ENCODE results near the gene MRNIP.
"Not testable (repeated sequence)": the region's sequence is repeated elsewhere in the genome, so short reads cannot be mapped to it uniquely, and the experiment has no call there.

MRNIP gene

GRCh38 chr5:179887802-179888201 lies 29.2 kb upstream of the MRNIP start:
- DNase-seq = no peak

GRCh38 chr5:179887095-179887494 lies 28.5 kb upstream of the MRNIP start:
- DNase-seq = no peak

- DNase-seq = no peak
Observed at GRCh38 chr5:179886190-179886911, 27.7 kb upstream of the MRNIP start.

- DNase-seq = no peak
Observed at GRCh38 chr5:179885491-179886090, 27.0 kb upstream of the MRNIP start.

- DNase-seq = no peak
Observed at GRCh38 chr5:179883163-179883562, 24.5 kb upstream of the MRNIP start.

- no peak for DNase-seq
Observed at GRCh38 chr5:179882338-179882737, 23.7 kb upstream of the MRNIP start.

GRCh38 chr5:179880848-179881590 lies 22.4 kb upstream of the MRNIP start:
- DNase-seq = no peak

GRCh38 chr5:179880066-179880650 lies 21.5 kb upstream of the MRNIP start:
- no peak for DNase-seq

GRCh38 chr5:179879690-179880010 lies 21.0 kb upstream of the MRNIP start:
- no peak for DNase-seq

GRCh38 chr5:179879003-179879689 lies 20.5 kb upstream of the MRNIP start:
- no peak for DNase-seq

- DNase-seq = peak; percentile 56
Observed at GRCh38 chr5:179878222-179879002, 19.8 kb upstream of the MRNIP start.

- DNase-seq = no peak
Observed at GRCh38 chr5:179876610-179876952, 18.0 kb upstream of the MRNIP start.

GRCh38 chr5:179875741-179876609 lies 17.4 kb upstream of the MRNIP start:
- DNase-seq = no peak

- no peak for DNase-seq
Observed at GRCh38 chr5:179874536-179875292, 16.1 kb upstream of the MRNIP start.

GRCh38 chr5:179874136-179874535 lies 15.5 kb upstream of the MRNIP start:
- no peak for DNase-seq

GRCh38 chr5:179873588-179874110 lies 15.0 kb upstream of the MRNIP start:
- no peak for DNase-seq

- no peak for DNase-seq
Observed at GRCh38 chr5:179872828-179873575, 14.4 kb upstream of the MRNIP start.

GRCh38 chr5:179872055-179872827 lies 13.6 kb upstream of the MRNIP start:
- DNase-seq = no peak

GRCh38 chr5:179871533-179871932 lies 12.9 kb upstream of the MRNIP start:
- DNase-seq = not testable (repeated sequence)
